NT2/D1 (cell line): ENCODE measurements around the gene VTN.

Experiments
- DNase-seq: peaks from one replicate; pipeline ENCODE4 v3.0.0-alpha.2; 2011; ENCODE audit warnings: low read depth, low spot score
- H3K27me3 ChIP-seq: 2 replicates; pipeline ENCODE4 v1.6.0; 2011; ENCODE audit warnings: mild to moderate bottlenecking; ENCODE audit not compliant: insufficient read length, insufficient read depth
- H3K36me3 ChIP-seq: 2 replicates; pipeline ENCODE4 v1.6.1; 2011; ENCODE audit warnings: mild to moderate bottlenecking, low read length, mixed read lengths; ENCODE audit not compliant: insufficient read depth, insufficient read length
- H3K4me1 ChIP-seq: 2 replicates; pipeline ENCODE4 v1.5.1; 2011; ENCODE audit not compliant: insufficient read depth, insufficient read length
- H3K4me3 ChIP-seq: 2 replicates; pipeline ENCODE4 v1.5.1; 2011; ENCODE audit warnings: low read depth; ENCODE audit not compliant: insufficient read length
- H3K9ac ChIP-seq: 2 replicates; pipeline ENCODE4 v1.6.0; 2011; ENCODE audit warnings: low read depth; ENCODE audit not compliant: insufficient read length
- H3K9me3 ChIP-seq: 2 replicates; pipeline ENCODE4 v1.5.1; 2011; ENCODE audit warnings: mild to moderate bottlenecking, low read length; ENCODE audit not compliant: insufficient read depth
- SUZ12 ChIP-seq: IDR thresholded peaks from 2 replicates; pipeline ENCODE4 v1.6.1; 2011; ENCODE audit not compliant: insufficient read length, insufficient read depth; ENCODE audit errors: extremely low read depth
- YY1 ChIP-seq: IDR thresholded peaks from 2 replicates; pipeline ENCODE4 v1.6.1; 2011; ENCODE audit not compliant: insufficient read length, insufficient read depth
- ZNF274 ChIP-seq: IDR thresholded peaks from 2 replicates; pipeline ENCODE4 v1.6.1; 2011; ENCODE audit warnings: mild to moderate bottlenecking, low read depth, low read length

VTN gene

DNA sequence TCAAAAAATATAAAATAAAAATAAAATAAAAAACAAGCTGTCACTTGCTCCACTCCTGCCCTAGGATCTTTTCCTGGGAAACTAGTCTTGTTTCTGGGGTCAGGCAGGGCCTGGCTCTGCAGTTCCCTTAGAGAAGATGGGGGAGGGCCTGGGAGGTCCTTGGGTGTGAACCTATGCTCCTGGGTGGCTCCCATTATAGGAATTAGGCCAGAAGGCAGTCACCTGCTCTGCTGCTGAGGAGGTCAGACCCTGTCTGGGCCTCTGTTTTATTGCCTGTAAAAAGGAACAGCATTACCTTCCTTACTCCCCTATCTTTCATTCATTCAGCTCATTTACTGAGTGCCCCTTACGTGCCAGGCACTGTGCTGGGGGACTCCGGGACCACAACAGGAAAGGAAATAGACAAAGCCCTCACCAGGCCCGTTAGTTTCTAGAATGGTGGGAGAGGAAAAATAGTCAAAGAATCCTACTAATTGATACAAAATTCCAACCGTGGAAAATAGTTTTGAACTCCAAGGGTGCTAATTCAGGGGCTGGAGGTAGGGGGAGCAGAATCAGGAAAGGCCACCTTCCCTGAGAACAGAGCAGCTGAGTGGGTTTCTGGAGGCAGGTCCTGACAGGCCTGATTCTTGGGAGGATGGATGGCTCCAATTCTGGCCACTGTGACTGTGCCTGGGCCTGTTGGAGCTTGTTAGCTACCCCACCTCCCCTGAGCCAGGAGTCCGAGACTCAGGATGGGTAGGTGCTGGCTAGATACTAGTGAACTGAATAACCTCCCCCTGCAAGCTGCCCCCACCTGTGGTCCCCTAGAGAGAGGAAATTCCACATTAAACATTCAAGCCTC is 37.2 kb upstream of the VTN start:
- no peak for TF ChIP-seq ZNF274
- no peak for TF ChIP-seq SUZ12
- no peak for TF ChIP-seq YY1
- Histone ChIP-seq H3K9ac (peak overlapping the region; percentile 61), H3K27me3 (peaks cover 32% of the 10 kb centered on the region), H3K4me1 (peaks cover 9% of the 10 kb centered on the region), H3K36me3 (peaks cover 3% of the 10 kb centered on the region), H3K4me3 (no peak overlapping the region), H3K9me3 (no peaks in the 10 kb centered on the region)
- DNase-seq = no peak

DNA sequence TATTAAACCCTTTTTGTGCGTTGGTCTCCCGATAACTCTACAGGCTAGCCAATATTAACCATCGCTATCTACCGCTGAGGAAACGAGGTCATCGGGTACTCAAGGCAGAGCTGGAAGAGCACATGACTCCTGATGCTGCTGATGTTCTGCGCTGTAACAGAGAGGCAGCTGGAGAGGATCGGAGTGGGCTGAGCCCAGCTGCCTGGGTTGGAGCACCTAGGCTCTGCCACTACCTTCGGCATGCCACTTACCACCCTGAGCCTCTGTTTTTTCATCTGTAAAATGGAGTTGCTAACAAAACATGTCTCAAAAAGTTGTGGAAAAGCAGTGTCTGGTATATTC is 36.3 kb upstream of the VTN start:
- no peaks in the 10 kb centered on the region for H3K9me3 ChIP-seq
- no peak for DNase-seq
- H3K36me3 ChIP-seq = peaks cover 8% of the 10 kb centered on the region
- H3K4me1 ChIP-seq = peaks cover 11% of the 10 kb centered on the region
- peak overlapping the region; percentile 74 for H3K9ac ChIP-seq
- TF ChIP-seq SUZ12 (no peak), YY1 (no peak), ZNF274 (no peak)
- H3K4me3 ChIP-seq = peak overlapping the region; percentile 62
- peaks cover 38% of the 10 kb centered on the region for H3K27me3 ChIP-seq

DNA sequence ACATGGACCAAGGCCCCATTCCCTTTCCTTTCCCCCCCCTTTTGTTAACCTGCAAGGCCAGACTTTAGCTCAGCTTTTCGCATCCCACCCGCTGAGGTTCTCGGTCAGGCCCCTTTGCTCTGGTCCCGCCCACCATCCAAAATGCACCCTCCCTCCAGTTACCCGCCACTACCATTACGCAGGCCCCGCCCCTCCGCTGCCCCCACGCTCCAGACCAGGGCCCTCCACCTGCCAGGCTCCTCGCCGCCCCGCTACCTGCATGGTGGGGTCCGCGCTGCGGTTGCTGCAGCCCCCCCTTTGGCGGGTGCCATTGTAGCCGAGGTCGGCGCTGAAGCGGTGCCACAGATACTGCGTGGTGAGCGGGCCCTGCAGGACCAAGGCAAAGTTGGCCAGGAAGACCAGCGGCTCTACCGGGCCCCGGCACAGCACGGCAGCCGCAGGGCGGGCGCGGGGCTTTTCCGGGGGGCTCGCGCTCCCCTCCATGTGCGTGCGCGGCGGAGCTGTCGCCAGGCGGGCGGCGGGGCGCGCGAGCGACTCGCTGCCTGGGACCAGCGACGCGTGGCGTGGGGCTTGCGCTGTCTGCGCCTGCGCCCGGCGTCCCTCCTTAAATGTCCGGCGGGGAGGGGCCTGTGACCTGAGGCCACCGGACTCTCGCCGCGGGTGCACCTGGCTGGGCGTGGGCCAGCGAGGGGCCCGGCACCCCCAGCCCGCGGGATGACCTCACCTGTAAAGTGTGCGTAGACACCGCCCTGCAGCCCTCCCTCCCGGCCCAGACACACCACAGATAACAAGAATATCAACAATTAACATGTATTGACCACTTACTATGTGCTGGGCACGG is 35.7 kb upstream of the VTN start, which contains the start of gene SLC46A1:
TSS of gene SLC46A1 (minus strand) at position 581 of the 841 bp plus-strand sequence. CDS start at position 483, 98 bp downstream.
- H3K4me1 ChIP-seq = peaks cover 11% of the 10 kb centered on the region
- H3K9me3 ChIP-seq = no peaks in the 10 kb centered on the region
- H3K9ac ChIP-seq = peak within 1 kb of the TSS; percentile 74
- H3K27me3 ChIP-seq = peaks cover 44% of the 10 kb centered on the region
- TF ChIP-seq SUZ12 (no peak), ZNF274 (no peak), YY1 (no peak)
- no peak for DNase-seq
- peaks cover 11% of the 10 kb centered on the region for H3K36me3 ChIP-seq
- peak within 1 kb of the TSS; percentile 62 for H3K4me3 ChIP-seq

DNA sequence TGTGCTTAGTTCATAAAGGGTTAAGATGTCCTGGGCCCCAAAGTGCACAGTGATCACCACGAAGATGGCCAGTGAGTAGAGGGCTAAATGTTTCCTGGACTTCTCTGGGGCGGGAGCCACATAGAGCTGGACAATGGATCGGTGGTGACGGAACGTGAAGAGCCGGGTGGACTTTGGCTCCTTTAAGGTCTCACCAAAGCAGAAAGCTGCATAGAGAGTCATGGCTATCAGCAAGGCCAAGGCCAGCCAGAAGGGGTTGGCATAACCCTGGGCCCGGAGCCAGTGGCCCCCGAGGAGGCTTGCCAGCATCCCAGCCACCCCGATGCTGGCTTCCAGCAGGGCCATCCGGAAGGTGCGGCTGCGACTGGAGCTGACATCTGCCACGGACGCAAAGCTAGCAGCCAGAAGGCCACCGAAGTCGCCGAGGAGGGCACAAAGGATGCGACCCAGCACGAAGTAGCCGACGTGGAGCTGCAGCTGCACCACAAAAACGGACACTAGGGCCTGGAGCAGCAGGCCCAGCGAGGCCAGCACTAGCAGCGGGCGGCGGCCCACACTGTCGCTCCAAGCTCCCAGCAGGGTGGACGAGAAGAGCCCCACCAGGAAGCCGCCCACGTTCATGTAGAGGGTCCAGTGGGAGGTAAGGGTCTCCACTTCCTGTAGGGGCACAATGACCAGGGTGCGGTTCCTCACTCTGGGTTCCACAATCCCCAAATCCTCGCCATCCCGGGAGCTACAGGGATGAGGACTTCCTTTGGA is 34.9 kb upstream of the VTN start:
- Histone ChIP-seq H3K9ac (peak overlapping the region; percentile 74), H3K4me1 (peaks cover 11% of the 10 kb centered on the region)

DNA sequence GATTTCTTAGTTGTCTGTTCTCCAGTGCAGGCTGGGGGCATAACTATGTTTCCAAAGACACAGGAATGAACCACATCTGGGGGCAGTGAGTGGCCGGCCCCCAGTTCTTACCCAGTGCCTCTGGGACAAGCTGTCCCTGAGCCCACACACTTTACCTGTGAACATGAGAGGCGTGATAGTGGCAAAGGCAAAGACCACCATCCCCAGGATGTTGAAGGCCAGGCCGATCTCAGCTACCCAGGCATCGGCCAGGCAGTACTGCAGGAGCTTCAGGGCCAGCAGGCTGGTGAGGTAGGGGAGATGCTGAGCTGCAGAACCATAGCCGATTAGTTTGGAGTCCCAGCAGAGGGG is 34.3 kb upstream of the VTN start:
- Histone ChIP-seq H3K4me3 (no peak overlapping the region), H3K4me1 (peaks cover 11% of the 10 kb centered on the region), H3K27me3 (peaks cover 58% of the 10 kb centered on the region), H3K36me3 (peaks cover 21% of the 10 kb centered on the region), H3K9ac (no peak overlapping the region), H3K9me3 (no peaks in the 10 kb centered on the region)
- TF ChIP-seq SUZ12 = no peak
- TF ChIP-seq YY1 = no peak
- TF ChIP-seq ZNF274 = no peak
- no peak for DNase-seq

More for the DNA sequence above, 34.9 kb upstream of the VTN start:
- no peak for DNase-seq
- Histone ChIP-seq H3K27me3 (peaks cover 53% of the 10 kb centered on the region), H3K36me3 (peaks cover 19% of the 10 kb centered on the region), H3K4me3 (peak overlapping the region; percentile 62), H3K9me3 (no peaks in the 10 kb centered on the region)
- TF ChIP-seq YY1 (no peak), SUZ12 (no peak), ZNF274 (no peak)

DNA sequence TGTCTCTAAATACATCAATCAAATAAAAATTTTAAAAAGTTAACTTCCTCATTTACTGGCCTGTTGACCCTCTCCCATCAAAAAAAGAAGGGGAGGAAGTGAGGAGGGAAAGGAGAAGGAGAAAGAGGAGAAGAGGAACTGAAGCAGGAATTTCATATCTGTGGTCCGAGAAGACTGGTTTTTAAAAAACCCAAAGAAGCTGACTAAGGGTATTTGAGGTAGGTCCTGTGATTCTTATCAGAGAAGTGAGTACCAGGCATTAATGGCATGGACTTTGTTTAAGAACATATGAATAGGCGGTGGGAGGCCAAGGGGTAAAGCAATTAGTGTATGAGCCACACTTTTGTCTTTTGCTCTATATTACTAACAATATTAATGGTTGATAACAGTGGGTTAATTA is 33.9 kb upstream of the VTN start:
- H3K27me3 ChIP-seq = peaks cover 63% of the 10 kb centered on the region
- H3K4me1 ChIP-seq = peaks cover 11% of the 10 kb centered on the region
- H3K36me3 ChIP-seq = peaks cover 25% of the 10 kb centered on the region
- TF ChIP-seq ZNF274 = no peak
- TF ChIP-seq YY1 = no peak
- no peak for TF ChIP-seq SUZ12
- DNase-seq = no peak
- no peaks in the 10 kb centered on the region for H3K9me3 ChIP-seq
- no peak overlapping the region for H3K4me3 ChIP-seq
- H3K9ac ChIP-seq = no peak overlapping the region
